AML-193 (cell line): ENCODE data around the gene SCG2.
"Not testable (repeated sequence)": the region's sequence is repeated elsewhere in the genome, so short reads cannot be mapped to it uniquely, and the experiment has no call there.

ENCODE experiments used
- DNase-seq, 2 experiments: peaks; one replicate each; lab custom pipeline; 2025; lab: John Stamatoyannopoulos, UW

SCG2 gene

DNA sequence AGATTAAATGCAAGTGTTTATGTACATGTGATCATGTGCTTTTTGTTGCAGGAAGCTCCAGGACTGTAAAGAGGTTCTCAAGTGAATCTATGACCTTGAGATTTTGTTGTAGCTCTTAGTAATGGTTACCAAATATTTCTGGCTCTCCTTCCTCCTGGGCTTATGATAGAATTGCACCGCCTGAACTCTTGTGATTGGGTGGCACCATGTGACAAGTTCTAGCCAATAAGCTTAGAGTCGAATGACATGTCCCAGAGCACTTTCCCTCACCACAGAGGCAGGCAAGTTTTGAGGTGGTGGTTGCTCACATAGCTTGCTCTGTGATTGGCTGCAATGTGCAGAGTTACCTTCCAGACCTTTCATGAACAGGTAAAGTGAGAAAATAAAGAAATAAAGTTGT is 8.9 kb upstream of the SCG2 start:
- DNase-seq, result no peak

- DNase-seq, result no peak
Measured at GRCh38 chr2:223607476-223607875, 5.3 kb upstream of the SCG2 start.

DNA sequence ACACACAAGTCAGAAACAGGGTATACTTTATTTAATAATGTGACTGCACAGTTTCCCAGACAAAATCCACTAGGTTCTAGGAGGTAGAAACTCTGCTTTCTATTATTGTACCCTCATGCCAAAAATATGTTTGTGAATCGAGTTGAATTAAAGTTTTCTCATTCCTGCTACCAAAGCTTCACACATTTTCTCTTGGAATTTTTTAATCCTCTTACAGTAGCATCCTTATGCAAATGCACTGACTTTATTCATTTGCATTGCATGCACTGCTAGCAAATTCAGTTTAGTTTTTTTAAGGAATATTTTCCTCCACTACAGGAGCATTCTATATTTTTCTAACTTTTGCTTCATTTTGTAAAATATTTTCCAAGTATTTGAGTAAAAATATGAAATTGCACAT is 4.8 kb upstream of the SCG2 start:
- DNase-seq, result no peak

GRCh38 chr2:223604231-223604630 is 2.1 kb upstream of the SCG2 start:
- DNase-seq, result no peak

GRCh38 chr2:223602972-223603371 is 811 bp upstream of the SCG2 start:
- no peak for DNase-seq

DNA sequence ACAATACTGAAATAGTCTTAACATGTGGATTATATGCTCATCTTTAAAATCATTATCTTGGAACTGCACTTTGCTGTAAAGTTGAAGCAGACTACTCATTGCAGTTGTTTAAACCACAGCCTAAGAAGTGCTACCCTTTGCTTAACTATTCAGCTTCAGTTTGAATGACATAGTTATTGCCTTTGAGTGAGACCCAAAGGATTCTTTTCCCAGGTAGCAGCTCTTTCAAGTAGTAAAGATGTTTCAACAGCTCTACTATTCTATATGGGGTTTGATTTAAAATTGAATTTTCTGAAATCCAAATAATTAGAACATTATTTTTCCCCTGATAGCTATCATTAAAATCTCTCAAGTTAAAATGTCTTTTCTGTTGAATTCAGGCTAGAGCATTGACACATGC is 1.1 kb downstream of the SCG2 start:
- DNase-seq, result no peak

DNA sequence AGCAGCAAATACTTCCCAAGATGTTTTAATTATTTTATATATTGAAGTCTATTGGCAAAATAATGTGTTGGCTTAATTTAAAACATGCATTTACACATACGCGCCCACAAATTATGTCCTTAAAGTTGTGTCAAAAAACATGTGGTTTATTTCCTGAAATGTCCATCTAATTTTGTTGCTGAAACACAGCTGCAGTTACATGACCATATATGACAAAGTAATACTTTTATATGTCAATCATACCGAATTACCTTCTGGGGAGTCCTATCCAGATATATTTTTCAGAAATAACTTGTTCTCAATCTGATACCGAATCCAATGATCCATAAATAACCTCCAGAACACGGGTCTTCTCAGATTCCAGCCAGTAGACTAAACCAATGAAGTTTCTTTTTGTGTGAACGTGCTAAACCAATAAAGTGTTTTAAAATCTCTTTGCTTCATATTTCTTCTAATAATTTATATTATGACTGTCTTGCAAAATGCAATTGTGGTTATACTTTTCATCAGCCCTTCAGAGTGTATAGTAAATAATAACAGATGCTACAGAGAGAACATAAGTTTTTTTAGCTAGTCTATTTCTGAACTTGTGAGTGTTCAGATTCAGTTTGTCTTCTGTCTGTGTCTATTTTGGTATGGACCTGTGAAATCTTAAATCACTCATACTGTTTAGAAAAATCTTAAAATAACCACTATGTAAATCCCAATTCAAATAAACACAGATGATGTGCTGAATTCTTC is 2.4 kb downstream of the SCG2 start:
- no peak for DNase-seq

DNA sequence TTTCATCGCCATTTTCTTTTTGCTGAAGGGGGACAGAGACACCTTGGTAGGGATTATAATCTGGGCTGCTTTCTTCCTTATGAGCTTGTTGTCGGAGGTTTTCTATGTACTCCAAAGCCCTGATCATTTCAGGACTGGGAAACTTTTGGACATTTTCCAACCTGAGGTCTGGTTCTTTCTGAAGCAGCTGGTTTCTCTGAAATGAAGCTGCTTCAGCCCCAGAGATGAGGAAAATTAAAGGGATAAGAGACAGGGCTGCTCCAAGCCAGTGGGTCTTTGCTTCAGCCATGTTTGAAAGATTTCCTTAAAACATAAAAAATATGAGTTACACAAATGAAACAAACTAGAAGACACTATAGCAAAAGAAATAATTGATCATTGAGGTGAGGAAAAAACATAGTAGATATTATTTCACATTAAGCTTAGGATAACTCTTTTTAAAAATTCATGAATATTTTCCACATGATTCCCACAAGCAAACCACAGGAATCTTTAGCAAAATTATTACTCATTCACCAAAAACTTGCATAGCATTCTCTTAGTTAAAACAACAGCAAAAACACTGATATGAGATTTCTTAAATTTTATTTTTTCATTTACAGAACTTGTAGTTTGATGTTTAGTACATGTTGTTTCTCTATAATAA is 3.0 kb downstream of the SCG2 start:
- DNase-seq, result no peak

- no peak for DNase-seq
Measured at GRCh38 chr2:223597076-223597475, 5.1 kb downstream of the SCG2 start.

GRCh38 chr2:223596208-223596607 is 6.0 kb downstream of the SCG2 start:
- DNase-seq, result no peak

DNA sequence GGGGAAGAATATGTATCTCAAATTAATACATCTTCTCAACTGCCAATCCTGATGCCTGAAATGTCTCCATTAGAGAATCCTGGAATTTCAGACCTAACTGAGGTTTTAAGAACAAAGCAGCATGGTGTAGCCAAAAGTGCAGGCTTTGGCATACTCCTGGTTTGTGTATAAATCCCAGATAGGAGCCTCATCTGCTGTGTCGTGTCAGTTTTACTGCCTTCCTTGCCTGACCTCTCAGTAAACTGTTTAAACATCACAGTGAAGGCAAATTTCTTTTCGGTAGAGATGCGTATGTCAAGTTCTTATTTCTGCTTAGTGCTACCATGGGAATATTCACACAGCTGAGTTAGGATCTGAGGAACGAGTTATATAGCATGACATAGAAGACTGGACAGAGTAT is 7.3 kb downstream of the SCG2 start:
- DNase-seq, result no peak

DNA sequence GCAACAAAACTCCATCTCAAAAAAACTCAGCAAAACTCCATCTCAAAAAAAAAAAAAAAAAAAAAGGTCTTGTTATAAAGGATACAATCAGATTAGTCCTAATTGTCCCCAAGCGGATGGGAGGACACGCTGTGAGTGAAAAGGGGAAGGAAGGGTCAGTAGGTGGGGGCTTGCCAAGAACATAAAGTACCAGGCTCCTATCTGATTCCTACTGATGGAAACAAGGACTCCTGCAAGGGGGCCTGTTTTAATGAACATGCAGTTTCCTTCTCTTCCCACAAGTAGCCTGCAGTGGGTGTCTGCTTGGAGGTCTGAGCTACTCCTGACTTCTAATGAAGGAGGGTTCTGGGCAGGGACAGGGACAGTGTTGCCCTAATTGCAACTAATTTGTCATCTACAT is 7.9 kb downstream of the SCG2 start:
- DNase-seq, result no peak

DNA sequence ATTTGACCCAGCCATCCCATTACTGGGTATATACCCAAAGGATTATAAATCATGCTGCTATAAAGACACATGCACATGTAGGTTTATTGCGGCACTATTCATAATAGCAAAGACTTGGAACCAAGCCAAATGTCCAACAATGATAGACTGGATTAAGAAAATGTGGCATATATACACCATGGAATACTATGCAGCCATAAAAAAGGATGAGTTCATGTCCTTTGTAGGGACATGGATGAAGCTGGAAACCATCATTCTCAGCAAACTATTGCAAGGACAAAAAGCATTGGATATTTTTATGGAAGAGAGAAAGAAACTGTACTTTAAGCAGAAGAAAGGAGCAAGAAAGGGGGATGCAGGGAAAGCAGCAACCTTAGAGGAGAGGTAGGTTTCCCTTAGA is 9.5 kb downstream of the SCG2 start:
- not testable (repeated sequence) for DNase-seq

DNA sequence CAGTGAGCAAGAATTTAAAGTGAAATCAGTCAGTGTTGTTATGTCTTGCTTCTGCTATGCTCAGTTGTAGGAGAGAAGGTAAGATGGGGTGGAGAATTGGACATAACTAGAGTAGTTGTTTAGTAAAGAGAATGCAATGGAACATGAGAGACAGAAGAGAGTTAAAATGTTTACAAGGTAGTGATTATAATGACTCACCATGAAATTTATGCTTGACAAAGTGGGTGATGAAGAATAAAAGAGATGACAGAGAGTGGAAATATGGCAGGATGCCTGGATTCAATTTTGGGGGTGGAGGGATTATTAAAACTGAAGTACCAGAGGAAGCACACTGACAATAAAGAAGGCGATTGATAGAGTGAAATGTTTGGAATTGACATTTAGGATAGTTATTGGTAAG is 10.6 kb downstream of the SCG2 start:
- DNase-seq, result no peak

DNA sequence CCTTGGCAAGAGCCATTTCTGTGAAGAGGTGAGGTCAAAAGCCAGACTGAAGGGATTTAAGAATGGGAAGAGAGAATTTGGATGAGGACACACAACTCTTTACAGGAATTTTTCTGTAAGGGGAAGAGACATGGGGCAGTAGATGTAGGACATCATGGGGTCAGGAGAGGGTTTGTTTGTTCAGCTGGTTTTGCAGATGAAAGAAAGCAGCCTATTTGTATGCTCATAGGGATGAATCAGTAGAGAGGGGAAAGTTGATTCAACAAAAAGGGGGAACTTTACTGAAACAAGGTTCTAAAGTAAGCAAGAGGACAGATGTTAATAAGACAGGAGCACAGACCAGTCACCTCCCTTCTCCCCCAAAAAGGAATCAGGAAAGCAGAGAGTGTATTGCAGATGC is 11.2 kb downstream of the SCG2 start:
- no peak for DNase-seq

GRCh38 chr2:223589901-223590300 is 12.3 kb downstream of the SCG2 start:
- DNase-seq, result peak in 1 of 2 experiments; percentile 2

GRCh38 chr2:223588251-223588650 is 13.9 kb downstream of the SCG2 start:
- no peak for DNase-seq

GRCh38 chr2:223587301-223587700 is 14.9 kb downstream of the SCG2 start:
- no peak for DNase-seq

DNA sequence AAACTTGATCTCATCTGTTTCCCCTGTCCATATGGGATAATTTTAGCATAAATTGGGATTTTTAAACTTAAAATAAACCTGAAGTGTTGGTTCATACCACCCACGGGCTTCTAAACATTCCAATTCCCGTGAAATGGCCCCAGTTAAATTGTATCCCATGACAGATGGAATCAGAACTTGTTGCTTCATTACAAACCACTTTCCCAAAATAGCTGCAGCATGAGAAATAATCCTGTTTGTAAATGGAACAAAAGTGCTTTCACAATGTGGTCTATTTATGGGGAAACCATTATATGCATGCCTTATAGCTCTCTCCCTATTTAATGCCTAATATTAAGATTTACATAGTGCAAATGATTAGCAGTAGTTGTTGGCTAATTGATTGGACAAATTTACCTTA is 15.9 kb downstream of the SCG2 start:
- DNase-seq, result no peak

DNA sequence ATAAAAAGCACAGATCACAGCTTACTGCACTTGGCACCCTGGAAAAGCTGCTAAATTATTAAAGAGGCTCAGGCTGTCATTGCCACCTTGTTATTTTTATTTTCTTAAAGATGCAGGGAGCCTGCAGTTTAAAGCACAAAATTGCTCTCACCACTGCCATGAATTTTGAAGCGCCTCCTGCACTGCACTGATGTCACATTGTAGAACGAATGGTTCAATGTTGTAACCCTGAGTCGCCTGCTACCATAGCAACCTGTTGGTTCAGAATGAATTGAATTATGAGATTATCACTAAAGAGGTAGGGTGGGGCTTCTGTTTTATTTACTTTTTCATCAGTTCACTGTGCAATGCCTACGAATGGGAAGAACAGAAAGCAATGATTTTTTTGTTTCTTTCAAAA is 16.5 kb downstream of the SCG2 start:
- no peak for DNase-seq

GRCh38 chr2:223582001-223582400 is 20.2 kb downstream of the SCG2 start:
- DNase-seq, result no peak

- DNase-seq, result no peak
Measured at GRCh38 chr2:223580951-223581350, 21.2 kb downstream of the SCG2 start.

DNA sequence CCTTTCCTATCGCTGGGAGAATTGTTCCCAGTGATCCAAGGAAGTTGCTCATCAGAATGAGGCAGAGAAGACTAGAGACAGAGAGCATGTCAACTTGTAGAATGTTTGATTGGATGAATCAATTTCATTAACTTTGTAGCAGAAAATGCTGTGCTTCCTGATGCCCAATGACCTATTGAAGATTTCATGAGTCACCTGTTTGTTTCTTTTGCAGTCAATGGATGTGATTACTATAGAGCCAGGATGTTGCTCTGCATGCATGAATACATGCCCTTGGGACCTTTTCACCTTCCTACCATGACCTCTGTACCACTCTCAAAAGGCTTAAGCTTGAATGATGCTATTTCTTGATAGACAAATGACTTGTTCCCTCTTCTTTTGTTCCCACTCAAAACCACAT is 23.3 kb downstream of the SCG2 start:
- no peak for DNase-seq

GRCh38 chr2:223576873-223577272 is 25.3 kb downstream of the SCG2 start:
- DNase-seq, result no peak
